ENCODE results near the gene CDKAL1.

DNA sequence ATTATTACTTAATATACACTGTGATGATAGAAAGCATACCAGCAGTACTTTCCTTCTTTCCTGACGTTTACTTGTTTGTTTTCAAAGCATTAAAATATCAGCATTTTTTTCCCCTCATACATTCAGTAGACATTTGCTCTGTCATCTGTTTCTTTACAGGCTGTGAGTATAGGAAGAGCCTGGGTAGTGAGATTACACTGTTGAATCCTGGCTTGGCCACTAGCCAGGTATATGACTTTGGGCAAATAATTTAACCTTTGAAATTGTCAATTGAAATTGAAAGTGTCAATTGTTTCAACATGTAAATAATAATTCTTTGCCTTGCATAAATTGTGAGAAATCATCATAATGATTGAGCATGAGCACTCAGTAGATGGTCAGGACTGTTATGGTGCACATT, 336.2 kb downstream of the CDKAL1 start:
- TF ChIP-seq, protein P1, sequence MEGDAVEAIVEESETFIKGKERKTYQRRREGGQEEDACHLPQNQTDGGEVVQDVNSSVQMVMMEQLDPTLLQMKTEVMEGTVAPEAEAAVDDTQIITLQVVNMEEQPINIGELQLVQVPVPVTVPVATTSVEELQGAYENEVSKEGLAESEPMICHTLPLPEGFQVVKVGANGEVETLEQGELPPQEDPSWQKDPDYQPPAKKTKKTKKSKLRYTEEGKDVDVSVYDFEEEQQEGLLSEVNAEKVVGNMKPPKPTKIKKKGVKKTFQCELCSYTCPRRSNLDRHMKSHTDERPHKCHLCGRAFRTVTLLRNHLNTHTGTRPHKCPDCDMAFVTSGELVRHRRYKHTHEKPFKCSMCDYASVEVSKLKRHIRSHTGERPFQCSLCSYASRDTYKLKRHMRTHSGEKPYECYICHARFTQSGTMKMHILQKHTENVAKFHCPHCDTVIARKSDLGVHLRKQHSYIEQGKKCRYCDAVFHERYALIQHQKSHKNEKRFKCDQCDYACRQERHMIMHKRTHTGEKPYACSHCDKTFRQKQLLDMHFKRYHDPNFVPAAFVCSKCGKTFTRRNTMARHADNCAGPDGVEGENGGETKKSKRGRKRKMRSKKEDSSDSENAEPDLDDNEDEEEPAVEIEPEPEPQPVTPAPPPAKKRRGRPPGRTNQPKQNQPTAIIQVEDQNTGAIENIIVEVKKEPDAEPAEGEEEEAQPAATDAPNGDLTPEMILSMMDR (IDR thresholded peaks at IDR 0.05), result no peak
- no peak for TF ChIP-seq ZFP36 (IDR thresholded peaks at IDR 0.05; ENCODE audit: borderline replicate concordance, partially characterized antibody)
- TF ChIP-seq CEBPB (IDR thresholded peaks at IDR 0.05), result no peak
- TF ChIP-seq SMC3 (IDR thresholded peaks at IDR 0.05), result no peak
- TF ChIP-seq POLR2AphosphoS2 (conservative IDR thresholded peaks at IDR 0.05; ENCODE audit: low read length), result no peak
- TF ChIP-seq KDM1A (IDR thresholded peaks at IDR 0.05; ENCODE audit: low read depth), result no peak
- no peak for TF ChIP-seq RAD21 (conservative IDR thresholded peaks at IDR 0.05 in 1 of 2, IDR thresholded peaks at IDR 0.05 in 1 of 2)
- no peak for TF ChIP-seq MAZ (IDR thresholded peaks at IDR 0.05; ENCODE audit: borderline replicate concordance, low read depth, low read length)
- no peak for TF ChIP-seq ELK1 (IDR thresholded peaks at IDR 0.05; ENCODE audit: low read depth, low read length)
- no peak for TF ChIP-seq PHF8 (IDR thresholded peaks at IDR 0.05; ENCODE audit: borderline replicate concordance, low read depth)
- TF ChIP-seq, protein P2, sequence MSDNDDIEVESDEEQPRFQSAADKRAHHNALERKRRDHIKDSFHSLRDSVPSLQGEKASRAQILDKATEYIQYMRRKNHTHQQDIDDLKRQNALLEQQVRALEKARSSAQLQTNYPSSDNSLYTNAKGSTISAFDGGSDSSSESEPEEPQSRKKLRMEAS (IDR thresholded peaks at IDR 0.05), result no peak
- no peak for TF ChIP-seq JUN (IDR thresholded peaks at IDR 0.05)
- TF ChIP-seq, protein P3, sequence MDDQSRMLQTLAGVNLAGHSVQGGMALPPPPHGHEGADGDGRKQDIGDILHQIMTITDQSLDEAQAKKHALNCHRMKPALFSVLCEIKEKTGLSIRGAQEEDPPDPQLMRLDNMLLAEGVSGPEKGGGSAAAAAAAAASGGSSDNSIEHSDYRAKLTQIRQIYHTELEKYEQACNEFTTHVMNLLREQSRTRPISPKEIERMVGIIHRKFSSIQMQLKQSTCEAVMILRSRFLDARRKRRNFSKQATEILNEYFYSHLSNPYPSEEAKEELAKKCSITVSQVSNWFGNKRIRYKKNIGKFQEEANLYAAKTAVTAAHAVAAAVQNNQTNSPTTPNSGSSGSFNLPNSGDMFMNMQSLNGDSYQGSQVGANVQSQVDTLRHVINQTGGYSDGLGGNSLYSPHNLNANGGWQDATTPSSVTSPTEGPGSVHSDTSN (IDR thresholded peaks at IDR 0.05), result no peak
- no peak for TF ChIP-seq HDAC2 (IDR thresholded peaks at IDR 0.05)
